Measurements from ENCODE around the gene ALDH1A1.

The ALDH1A1 gene

GRCh38 chr9:72855890-72856523 is 96.8 kb downstream of the ALDH1A1 start:
- no peak for ATAC-seq
- DNase-seq = no peak

GRCh38 chr9:72855321-72855720 is 97.5 kb downstream of the ALDH1A1 start:
- DNase-seq = no peak
- ATAC-seq = no peak

Measured in stimulated activated naive CD8-positive, alpha-beta T cell treated with anti-CD3 and anti-CD28 coated beads, Interleukin-15, Interleukin-2, amounts not matched to agents 100 U/mL and 50 U/mL, for 24 hours (primary cell).